Urothelium cell line (cell line): ENCODE results near the gene LMO2.
"Not testable (repeated sequence)": the region's sequence is repeated elsewhere in the genome, so short reads cannot be mapped to it uniquely, and the experiment has no call there.

ENCODE experiments used
- DNase-seq: peaks from one replicate; pipeline ENCODE4 v3.0.0; 2011; ENCODE audit warnings: low spot score, mixed read lengths
- FAIRE-seq: peaks from 2 replicates; lab custom pipeline; 2011; peaks lifted over from hg19 to GRCh38; lab: Jason Lieb, UNC

Gene LMO2

GRCh38 chr11:33828604-33829429 lies 63.1 kb downstream of the LMO2 start:
- FAIRE-seq, result no peak
- no peak for DNase-seq

DNA sequence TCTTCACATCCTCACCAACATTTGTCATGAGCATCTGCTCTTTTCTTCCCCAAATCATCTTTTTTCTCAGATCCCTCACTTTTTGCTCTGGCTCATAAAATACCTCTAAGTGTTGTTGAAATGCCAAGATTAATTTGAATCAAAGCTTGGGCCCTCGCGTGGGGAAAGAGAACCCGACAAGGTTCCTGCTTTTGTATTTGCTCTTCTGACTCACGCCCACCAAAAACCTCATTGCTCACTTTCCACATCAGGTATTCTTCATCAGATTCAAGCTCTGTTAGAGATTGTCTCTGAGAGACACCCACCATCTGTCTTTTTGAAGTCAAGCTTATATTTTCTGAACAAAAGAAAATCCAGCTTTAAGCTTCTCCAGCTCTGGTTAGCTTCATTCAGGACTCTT lies 64.7 kb downstream of the LMO2 start:
- no peak for DNase-seq

GRCh38 chr11:33825854-33826560 lies 65.9 kb downstream of the LMO2 start:
- FAIRE-seq, result no peak

More for the DNA sequence above, 64.7 kb downstream of the LMO2 start:
- no peak for FAIRE-seq

GRCh38 chr11:33822981-33823380 lies 68.9 kb downstream of the LMO2 start:
- not testable (repeated sequence) for FAIRE-seq, DNase-seq

More at GRCh38 chr11:33825854-33826560, 65.9 kb downstream of the LMO2 start:
- DNase-seq, result no peak

- FAIRE-seq, result no peak
- no peak for DNase-seq
Observed at GRCh38 chr11:33819278-33820035, 72.4 kb downstream of the LMO2 start.
